ENCODE data around the gene DUT. TPM values are rescaled to one million over a fixed set of nuclear protein-coding genes. Genes with fewer than 3 reads are reported as not detected.

The DUT gene
- total and polyA plus RNA-seq, 9 of the 15 experiments (the other 6 are each of a cell fraction or from before 2014, with no cell fraction given): 13.9 to 235 (median 94.9) TPM

- TF ChIP-seq HMGXB4 (CRISPR knock-in tag; IDR thresholded peaks at IDR 0.05) (no peak), ZNF140 (CRISPR knock-in tag; IDR thresholded peaks at IDR 0.05) (no peak), ZNF511 (CRISPR knock-in tag; IDR thresholded peaks at IDR 0.05) (peak; percentile 36; the same call in 1 of the 2 replicates), ZBTB2 (IDR thresholded peaks at IDR 0.05) (no peak), PTTG1 (tag; IDR thresholded peaks at IDR 0.05; ENCODE audit: low read depth) (no peak), ZNF551 (CRISPR knock-in tag; IDR thresholded peaks at IDR 0.05) (no peak), KLF1 (tag; IDR thresholded peaks at IDR 0.05) (peak; percentile 58; the same call in 1 of the 2 replicates), HCFC1 (IDR thresholded peaks at IDR 0.05; ENCODE audit: low read depth, low read length) (peak; percentile 54), ASH1L (IDR thresholded peaks at IDR 0.05; ENCODE audit: borderline replicate concordance, low read depth, partially characterized antibody) (no peak), ZFX (CRISPR knock-in tag; IDR thresholded peaks at IDR 0.05) (peak; percentile 90), NFIC (IDR thresholded peaks at IDR 0.05) (peak; percentile 49; the same call in 1 of the 2 replicates), IFI16 (CRISPR knock-in tag; IDR thresholded peaks at IDR 0.05) (no peak), NFXL1 (CRISPR knock-in tag; IDR thresholded peaks at IDR 0.05) (no peak), PHF8 (IDR thresholded peaks at IDR 0.05; ENCODE audit: borderline replicate concordance, low read length) (peak; percentile 81), DMBX1 (CRISPR knock-in tag; IDR thresholded peaks at IDR 0.05; ENCODE audit: borderline replicate concordance) (no peak), ZNF512 (tag; IDR thresholded peaks at IDR 0.05) (no peak), SLC30A9 (CRISPR knock-in tag; IDR thresholded peaks at IDR 0.05) (no peak), SAP30 (IDR thresholded peaks at IDR 0.05; ENCODE audit: borderline replicate concordance, insufficient read depth, low read depth, low read length, poor library complexity, severe bottlenecking) (peak; percentile 91), SIN3B (IDR thresholded peaks at IDR 0.05; ENCODE audit: low read depth) (0 out of 2 replicates have a peak, but pooled peaks have one; percentile 54), ZNF12 (CRISPR knock-in tag; IDR thresholded peaks at IDR 0.05) (no peak), IRF1 (CRISPR knock-in tag; IDR thresholded peaks at IDR 0.05; ENCODE audit: borderline replicate concordance) (no peak)
Measured at GRCh38 chr15:48330855-48331795, at the start of gene DUT (continued).

Measured in K562 (cell line).